HG03095 (cell line): ENCODE results near the gene ADRA2A.

ENCODE experiments used
- ATAC-seq: cut with Tn5 transposase; IDR thresholded peaks from one replicate; pipeline ENCODE4 v1.9.1; 2021; ENCODE audit warnings: moderate library complexity; ENCODE audit not compliant: unreplicated experiment

The ADRA2A gene

DNA sequence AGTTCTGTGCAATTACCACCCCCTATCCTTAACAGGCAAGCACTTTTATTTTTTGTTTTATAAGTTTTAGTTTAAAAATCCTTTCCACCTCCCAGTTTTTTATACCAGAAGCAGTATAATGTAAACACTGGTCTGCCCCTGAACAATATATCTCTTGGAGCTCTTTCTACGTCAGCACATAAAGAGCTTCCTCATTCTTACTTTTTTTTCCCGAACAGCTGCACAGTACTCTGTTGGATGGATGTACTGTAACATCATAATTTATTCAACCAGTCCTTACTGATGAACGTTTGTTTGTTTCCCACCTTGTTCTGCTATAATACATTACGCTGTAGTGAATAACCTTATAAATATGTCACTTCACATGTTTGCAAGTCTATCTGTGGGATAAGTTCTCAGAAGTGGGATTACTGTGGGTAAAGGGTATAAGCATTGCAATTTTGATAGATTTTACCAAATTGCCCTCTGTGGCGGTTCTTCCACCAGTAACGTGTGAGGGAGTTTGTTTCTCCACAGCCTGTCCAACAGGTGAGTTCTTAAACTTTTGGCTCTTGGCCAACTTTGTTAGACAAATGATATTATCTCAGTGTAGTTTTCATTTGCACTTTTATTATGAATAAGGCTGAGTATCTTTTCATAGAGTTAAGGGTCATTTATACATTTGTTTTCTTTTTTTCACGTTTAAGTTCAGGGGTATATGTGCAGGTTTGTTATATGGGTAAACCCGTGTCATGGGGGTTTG is 32.8 kb downstream of the ADRA2A start:
- ATAC-seq = no peak

DNA sequence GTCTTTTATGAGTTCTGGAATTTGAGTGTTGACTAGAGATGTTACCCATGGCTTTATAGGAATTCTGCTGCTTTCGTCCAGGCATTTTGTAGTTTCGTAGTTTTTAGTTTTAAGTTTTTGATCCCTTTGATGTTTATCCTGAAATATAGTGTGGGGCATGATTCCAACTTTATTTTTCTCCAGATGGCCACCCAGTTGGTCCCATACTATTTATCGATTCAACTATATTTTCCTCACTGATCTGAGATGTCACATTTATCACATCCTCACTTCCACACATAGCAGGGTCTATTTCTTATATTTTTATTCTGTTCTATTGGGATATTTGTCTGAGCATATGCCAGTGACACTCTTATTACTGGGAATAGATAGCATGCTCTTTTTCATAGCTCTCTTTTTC is 33.9 kb downstream of the ADRA2A start:
- no peak for ATAC-seq

DNA sequence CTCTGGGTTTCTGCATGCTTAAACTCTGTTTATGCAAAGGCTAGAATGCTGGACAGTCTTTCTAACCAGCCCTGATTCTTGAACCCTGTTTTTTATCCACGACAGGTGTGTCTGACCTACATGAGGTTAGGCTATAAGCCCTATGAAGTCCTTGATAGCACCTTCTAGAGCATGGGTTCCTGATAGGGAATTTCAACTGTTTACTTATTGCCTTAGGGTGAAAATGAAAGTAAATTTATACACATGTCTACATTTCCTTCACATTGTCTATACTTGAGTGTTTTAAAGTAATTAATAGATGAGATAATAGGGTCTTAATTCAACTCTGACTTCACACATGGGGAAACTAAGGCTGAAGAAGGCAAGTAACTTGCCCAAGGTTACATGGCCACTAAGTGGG is 35.5 kb downstream of the ADRA2A start:
- no peak for ATAC-seq

DNA sequence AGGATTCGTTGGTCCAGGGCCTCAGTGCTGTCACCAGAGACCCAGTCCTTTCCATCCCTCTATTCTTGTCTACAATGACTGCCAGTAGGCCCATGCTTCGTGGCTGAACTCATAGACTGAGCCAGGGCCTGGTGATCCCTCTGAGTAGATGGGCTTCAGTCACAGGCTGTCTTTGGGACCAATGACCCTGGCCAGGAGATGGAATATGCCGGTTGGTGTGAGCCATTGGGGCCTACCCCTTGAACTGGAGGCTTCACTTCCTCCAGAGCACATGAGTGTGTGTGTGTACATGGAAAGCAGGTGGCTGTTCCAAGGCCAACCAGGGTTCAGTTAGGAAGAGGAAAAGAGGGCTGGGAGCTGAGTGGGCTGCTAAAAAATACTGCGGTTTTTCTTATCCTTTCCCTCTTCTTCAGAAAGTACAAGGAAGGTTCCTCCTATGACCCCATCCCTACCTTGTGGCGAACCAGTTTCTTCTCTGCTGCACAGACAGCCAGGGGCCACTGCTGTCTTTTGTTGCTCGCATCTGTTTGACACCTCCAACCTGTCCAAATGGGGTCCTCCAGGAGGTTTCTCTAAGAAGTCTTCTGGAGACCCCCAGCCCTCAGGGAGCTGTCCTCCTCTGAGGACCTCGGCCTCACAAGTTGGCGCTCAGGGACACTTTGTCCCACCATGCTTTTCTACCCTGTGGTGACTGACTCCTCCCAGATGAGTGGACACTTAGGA is 36.6 kb downstream of the ADRA2A start:
- ATAC-seq = no peak

DNA sequence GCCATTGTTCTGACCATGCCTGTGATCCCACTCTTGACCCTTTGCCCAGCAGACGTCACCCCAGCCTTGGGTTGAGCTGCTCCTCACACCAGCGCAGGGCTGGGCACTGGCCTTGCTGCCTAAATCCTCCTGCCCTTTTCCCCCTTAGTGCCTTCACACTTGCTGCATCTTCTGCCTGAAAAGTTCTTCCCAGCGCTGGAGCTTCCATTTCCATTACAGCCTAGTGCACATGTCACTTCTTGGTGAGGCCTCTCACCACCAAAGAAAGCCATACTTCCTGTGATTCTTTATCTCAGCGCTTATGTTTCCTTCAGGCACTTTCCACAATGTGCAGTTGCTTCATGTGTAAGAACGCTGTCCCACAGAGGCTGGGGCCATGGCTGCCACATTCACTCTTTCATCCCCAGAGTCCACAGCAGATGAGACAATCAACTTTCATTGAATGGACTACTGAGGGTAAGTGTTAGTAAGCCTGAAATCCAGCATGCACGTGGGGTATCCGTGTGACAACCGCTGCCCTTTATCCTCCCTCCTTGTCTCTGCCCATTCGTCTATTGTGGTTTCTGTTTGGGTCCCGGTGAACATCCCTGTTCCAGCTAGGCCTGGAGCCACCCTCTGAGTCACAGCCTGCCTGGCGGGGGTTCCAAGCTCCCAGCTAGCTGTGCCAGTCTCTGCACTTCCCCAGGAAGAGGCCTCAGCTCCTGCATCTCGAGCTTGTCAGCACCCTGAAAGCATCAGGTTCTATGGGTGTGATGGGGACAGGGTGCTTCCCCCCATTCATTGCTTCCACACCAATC is 37.3 kb downstream of the ADRA2A start:
- ATAC-seq = no peak

DNA sequence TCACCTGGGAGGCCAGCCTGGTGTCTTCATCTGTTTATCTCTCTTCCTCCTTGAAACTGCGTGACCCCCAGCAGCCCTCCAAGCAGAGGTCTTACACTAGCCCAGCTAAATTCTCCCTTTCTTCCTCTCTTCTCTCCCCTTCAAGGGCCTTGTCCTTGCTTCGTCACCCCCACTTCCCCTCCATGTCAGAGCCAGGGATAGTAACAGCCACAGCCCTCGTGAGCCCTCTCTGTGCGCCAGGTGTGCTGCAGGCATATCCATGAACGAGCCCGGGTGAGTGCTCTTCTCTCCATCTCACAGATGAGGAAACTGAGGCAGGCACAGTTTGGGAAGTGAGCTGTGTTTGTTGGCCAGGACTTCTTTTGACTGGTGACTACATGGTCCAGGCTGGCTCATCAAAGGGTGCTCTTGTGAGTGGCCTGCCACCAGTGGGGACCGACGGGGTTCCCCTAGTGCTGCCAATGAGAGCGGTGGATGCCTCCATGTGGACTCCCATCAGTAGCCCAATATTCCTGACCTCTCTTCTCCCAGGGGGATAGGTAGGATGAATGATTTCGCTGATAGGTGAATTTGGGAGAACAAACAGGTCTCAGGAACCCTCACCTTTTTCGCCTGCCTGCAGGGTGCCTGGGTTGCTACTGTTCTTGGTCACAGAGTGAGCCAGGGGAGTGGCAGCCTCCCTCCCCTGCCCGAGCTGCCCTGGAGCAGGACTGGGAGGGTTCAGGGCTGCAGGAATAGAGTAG is 38.1 kb downstream of the ADRA2A start:
- ATAC-seq = no peak

DNA sequence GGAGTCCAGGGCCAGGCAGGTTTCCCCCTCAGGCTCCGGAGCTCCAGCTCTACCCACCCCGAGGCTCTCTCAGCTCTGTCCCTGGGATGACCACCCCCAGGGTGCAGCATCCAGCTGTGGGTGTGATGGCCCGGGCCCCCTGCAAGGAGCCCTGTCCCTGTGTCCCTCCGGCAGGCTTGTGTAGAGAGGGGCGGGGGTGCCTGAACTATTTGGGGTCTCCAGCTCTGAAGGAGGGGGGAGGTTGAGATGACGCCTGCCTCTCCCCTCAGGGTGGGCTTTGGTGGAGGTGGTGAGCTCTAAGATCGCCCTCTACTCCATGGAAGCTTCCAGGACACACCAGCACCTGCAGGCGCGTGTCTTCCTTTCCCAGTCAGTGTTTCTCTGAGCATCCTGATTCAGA is 39.4 kb downstream of the ADRA2A start:
- no peak for ATAC-seq

DNA sequence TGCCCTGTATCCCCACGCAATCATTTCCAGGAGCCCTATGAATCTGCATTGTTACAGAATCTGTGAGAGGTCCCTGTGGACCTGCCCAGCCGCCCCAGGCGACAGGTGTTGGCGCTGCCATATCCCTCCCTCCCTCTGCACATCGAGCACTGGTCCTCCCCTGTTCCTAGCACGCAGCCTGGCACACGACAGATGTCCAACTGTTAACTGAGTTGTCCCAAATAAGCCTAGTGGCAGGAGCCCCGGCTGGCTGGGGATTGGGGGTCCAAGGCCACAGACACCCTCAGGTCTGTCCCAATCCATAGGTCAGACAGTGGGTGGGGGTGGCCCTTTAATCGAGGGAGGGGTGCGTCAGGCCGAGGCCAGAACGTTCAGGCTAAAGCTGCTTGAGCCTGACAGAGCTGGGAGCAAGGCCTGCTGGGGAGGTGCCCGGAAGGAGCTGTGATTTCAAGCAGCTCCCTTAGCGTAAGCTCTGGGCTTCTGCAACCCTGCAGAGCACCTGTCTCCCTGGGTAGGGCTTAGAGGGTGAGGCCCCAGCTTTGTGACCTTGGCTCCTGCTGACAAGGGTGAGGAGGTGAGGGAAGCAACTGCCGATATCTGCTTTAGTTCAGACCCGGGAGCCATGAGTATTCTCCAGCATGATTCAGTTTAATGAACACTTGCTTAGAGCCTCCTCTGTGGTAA is 40.1 kb downstream of the ADRA2A start:
- ATAC-seq = no peak

DNA sequence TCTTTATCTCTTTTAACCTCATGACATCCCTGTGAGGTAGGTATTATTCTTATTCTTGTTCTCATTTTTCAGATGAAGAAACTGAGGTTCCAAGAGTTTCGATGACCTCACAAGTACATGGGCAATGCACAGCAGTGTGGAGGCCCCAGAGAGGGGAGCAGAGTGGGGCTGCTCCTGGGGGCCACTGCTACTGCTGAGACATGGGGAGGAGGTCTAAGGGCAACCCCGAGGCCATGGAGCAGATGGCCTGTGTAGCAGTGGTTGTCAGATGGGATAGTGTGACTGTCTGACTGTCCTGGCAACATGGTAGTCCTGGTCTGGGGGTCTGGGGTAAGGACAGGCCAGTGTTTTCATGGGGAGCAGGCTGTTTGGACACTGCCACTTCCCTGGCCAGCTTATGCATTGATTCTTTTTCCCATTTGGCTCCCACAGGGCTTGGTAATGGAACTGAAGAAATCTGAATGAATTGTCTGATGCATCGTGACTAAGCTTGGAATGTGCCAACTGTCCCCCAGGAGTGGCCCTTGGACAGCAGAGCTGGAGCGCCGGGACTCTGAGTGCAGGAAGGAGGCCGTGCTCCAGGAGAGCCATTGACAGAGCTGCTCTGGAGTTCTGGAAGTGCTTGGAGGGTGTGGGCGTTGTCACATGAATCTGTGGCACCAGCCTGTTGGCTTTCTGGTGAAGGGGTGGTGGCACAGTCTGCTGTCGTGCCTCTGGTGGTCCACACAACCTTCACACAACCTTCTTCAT is 40.9 kb downstream of the ADRA2A start:
- no peak for ATAC-seq

DNA sequence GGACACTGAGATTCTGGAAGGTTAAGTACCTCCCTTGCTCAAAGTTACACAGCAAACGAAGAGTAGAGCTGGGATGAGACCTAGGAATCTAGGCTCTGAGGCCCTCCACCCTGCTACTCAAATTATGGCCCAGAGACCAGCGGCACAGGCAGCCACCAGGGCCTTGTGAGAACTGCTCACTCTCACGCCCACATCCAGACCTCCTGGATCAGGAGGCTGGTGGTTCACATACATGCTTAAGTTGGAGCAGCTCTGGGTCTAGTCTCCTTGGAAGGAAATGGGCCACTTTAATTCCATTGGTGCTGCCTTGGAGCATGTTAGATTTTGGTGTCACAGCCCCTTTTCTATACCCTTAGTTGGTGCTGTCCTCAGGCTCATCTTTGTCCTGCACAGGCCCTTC is 41.9 kb downstream of the ADRA2A start:
- ATAC-seq = no peak

DNA sequence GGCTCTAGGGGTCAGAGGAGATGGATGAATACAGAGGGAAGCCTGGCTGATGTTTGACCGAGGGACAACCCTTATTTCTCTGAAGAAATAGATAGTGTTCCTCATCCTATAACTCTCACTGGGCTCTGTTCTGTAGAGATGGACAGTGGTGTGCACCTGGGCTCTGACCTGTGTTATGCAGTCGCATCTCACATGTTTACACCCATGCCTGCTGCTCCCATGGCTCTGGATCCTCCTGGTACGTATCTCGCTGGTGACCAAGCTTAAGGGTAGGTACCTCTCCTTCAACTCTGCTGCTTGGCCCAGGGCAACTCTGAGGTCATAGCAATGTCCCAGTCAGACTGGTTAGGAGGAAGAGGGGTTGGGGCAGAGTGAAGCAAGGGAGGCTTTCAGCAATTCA is 42.8 kb downstream of the ADRA2A start:
- no peak for ATAC-seq

DNA sequence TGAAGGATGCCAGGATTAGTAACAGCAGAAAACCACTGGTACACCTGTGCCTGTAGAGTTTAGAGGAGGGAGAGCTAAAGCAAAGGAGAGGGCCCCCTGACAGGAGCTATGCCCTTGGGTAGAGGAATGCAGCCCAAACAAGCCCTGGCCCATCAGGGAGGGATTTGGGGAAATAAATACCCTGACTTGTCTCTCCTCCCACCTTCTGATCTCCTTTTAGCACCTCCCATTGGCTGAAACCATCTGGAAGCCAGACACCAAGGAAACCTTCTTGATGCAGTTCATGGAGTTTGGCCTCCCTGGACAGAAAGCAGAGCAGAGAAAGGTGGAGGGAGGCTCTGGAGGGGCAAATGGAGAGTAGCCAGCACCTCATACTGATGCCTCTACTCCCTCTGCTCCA is 45.3 kb downstream of the ADRA2A start:
- no peak for ATAC-seq

DNA sequence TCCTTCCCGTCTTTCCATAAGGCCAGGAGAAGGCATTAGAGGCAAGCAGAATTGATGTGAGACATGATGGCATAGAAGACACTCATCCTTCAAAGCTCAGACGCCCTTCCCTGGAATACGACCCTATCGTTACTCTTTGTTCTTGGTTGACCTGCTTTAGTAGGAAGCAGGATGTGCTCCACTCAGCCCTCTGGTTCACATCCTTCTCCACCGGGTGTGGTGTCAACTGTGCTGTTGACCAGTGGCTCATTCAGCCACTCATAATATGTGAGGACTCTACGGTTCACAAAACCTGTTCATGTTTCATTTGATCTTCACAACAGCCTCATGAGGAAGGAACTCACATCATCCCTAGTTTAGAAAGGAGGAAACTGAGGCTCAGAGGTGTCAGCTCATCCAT is 47.1 kb downstream of the ADRA2A start:
- no peak for ATAC-seq

DNA sequence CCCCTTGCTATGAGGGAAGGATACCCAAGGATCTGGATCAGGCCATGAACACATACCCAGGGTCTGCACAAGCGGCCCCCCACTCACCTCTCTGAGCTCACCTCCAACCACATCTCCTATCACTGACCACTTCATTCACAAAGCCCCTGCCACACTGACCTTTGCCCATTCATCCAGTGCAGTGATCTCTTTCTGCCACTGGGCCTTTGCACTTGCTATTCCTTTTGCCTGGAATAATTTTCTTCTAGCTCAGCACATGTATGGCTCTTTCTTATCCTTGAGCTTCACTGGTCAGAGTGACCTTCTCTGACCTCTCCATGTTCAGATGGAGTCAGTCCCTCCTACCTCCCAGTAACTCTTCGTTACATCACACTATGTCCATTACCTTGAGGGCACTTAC is 48.3 kb downstream of the ADRA2A start:
- no peak for ATAC-seq

DNA sequence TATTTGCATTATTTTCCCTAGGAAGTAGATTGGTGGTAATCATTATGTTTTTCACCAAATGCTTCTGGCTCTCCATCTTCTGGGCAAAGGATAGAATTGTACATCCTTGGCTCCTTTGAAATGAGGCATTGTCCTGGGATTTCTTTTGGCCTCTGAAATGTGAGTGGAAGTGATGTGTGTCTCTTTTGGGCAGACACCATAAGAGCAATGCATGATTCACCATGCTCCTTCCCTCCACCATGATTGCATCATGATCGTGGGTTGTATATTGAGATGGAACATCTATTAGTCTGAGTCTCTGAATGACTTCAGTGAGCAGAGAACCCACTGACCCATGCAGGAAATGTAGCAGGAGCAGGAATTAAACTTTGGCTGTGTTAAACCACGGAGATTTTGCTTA is 49.2 kb downstream of the ADRA2A start:
- no peak for ATAC-seq

DNA sequence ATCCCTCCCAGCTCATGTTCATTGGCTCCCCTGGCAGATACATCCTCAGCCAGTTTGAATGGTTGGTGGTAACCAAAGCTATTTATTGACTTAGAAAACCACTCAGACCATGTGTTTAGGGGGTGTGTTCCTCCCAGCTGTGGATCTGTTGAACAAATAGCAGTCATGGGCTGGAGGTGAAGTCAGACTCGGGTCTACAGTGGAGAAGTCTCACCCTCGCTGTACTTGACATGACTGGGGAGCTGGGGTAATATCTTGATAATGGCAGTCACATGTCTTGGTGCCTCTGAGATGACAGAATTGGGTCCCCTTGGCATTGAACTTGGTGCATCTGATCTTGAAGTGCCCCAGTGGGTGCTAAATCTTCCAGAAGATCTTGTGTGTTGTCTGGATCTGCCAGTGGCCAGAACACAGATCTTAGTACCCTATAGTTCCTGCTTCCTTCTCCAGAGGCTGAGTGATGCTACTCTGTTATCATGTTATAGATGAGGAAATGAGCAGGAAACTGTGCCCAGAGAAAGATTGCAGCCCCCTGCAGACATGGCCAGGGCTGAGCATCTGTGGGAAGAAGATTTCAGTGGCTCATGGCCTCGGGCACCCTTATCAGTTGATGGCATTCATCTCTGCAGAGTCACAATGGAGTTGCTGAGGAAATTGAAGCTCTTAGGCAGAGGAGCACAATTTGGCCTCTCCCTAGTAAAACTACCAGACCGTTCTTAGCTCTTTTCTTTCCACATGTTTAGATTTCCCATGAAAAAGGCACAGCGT is 50.4 kb downstream of the ADRA2A start:
- no peak for ATAC-seq

DNA sequence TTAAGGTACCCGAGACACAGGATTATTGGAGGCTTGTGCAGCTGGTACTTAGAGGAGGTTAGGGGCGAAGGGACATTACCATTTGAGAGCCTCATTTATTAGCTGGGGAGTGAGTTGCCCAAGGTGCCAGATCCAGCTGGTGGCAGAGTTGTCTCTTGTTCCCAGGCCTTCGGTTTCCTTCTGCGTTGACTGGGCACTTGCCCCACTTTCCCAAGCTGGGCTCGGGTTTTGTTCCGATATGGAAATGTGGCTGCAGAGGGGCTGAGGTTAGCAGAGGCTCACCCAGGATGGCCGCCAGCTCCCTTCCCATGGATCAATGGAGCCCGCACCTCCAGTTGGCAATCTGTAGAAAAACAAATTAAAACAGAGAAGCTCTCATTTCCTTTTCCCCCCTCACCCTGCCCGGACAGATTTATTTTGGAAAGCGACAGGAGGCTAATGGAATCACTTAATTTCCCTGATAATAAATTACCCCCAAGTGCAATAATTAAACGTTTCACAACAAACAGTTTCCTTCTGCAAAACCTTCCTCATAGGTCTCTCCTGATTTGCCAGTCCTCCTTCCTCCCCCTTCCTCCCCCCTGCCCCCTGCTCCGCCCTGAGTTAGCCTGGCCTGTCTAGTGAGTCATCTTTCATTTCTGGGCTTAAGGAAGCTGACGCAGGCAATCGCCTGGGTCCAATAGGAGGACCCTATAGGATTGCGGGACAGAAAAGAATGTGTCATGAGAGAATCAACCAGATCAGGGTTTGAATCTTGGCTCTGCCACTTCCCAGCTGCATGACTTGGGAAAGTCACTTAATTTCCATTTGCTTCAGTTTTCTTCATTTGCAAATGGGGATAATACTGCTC is 51.7 kb downstream of the ADRA2A start:
- no peak for ATAC-seq

DNA sequence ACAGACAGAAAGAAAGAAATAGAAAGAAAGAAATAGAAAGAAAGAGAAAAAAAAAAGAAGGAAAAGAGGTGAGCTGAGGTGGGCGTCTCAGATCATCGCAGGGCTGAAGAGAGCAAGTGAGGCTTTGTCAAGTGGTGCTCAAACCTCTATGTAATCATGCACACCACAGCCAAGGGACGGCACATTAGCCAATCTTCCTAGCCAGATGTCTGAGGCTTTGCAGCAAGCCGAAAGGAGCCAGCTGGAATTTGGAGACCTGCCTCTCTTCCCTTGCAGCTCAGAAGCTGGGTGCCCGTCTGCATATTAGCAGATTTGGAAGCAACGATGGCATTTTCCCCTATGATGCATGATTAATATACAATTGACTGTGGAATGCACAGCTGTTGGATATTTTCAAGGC is 52.5 kb downstream of the ADRA2A start:
- ATAC-seq = no peak
